ENCODE results near the gene FAM131A. TPM values are rescaled to one million over a fixed set of nuclear protein-coding genes. Genes with fewer than 3 reads are reported as not detected.

FAM131A gene
- total RNA-seq, 1 donor from 2014 or later = 43.3 TPM

GRCh38 chr3:184352897-184353545, 15.6 kb downstream of the FAM131A start:
- intact Hi-C loops (cut with DNase I) = no loop called here
- no peak for DNase-seq (ENCODE audit: low spot score)

GRCh38 chr3:184353546-184353941, 16.1 kb downstream of the FAM131A start:
- intact Hi-C loops (cut with DNase I) = no loop called here
- no peak for DNase-seq (ENCODE audit: low spot score)

- intact Hi-C loops (cut with DNase I) = no loop called here
- no peak for DNase-seq (ENCODE audit: low spot score)
Measured at GRCh38 chr3:184354121-184354728, 16.8 kb downstream of the FAM131A start.

- no peak for DNase-seq (ENCODE audit: low spot score)
- intact Hi-C loops (cut with DNase I) = no loop called here
Measured at GRCh38 chr3:184354754-184355153, 17.4 kb downstream of the FAM131A start.

- intact Hi-C loops (cut with DNase I) = no loop called here
- no peak for DNase-seq (ENCODE audit: low spot score)
Measured at GRCh38 chr3:184355261-184356040, 18.1 kb downstream of the FAM131A start.

GRCh38 chr3:184357248-184358123, 20.1 kb downstream of the FAM131A start:
- no peak for DNase-seq (ENCODE audit: low spot score)
- intact Hi-C loops (cut with DNase I) = no loop called here

GRCh38 chr3:184358124-184358767, 20.8 kb downstream of the FAM131A start:
- intact Hi-C loops (cut with DNase I) = no loop called here
- no peak for DNase-seq (ENCODE audit: low spot score)

GRCh38 chr3:184358921-184359350, 21.5 kb downstream of the FAM131A start:
- DNase-seq (ENCODE audit: low spot score) = no peak
- intact Hi-C loops (cut with DNase I) = no loop called here

- intact Hi-C loops (cut with DNase I) = loop anchor here (5.0 kb wide), 1 partner anchor 358 kb away; no protein-coding TSS in a partner anchor
- DNase-seq (ENCODE audit: low spot score) = no peak
Measured at GRCh38 chr3:184359610-184360009, 22.2 kb downstream of the FAM131A start.

GRCh38 chr3:184360070-184360928, 22.9 kb downstream of the FAM131A start:
- DNase-seq (ENCODE audit: low spot score) = no peak
- intact Hi-C loops (cut with DNase I) = loop anchor here (5.0 kb wide), 1 partner anchor 357 kb away; no protein-coding TSS in a partner anchor

GRCh38 chr3:184360929-184361531, 23.6 kb downstream of the FAM131A start:
- DNase-seq (ENCODE audit: low spot score) = no peak
- intact Hi-C loops (cut with DNase I) = loop anchor here (5.0 kb wide), 1 partner anchor 356 kb away; no protein-coding TSS in a partner anchor

GRCh38 chr3:184361532-184361931, 24.1 kb downstream of the FAM131A start, which contains the start of the genes CLCN2 and POLR2H:
Gene CLCN2 (minus strand): TSS chr3:184361605. CDS start chr3:184361479, 126 bp downstream.
Gene POLR2H (plus strand): TSS chr3:184361710. CDS start chr3:184363493, 1,783 bp downstream.
- DNase-seq (ENCODE audit: low spot score) = no peak
- intact Hi-C loops (cut with DNase I) = loop anchor here (5.0 kb wide), 1 partner anchor 356 kb away; no protein-coding TSS in a partner anchor

GRCh38 chr3:184361932-184362667, 24.7 kb downstream of the FAM131A start:
- intact Hi-C loops (cut with DNase I) = loop anchor here (2.0 to 5.0 kb wide), 3 partner anchors 25 to 355 kb away; partner anchors contain the start of genes EIF4G1 and FAM131A
- DNase-seq (ENCODE audit: low spot score) = no peak

GRCh38 chr3:184362668-184363546, 25.5 kb downstream of the FAM131A start:
- peak; percentile 97 for DNase-seq (ENCODE audit: low spot score)
- intact Hi-C loops (cut with DNase I) = loop anchor here (2.0 to 5.0 kb wide), 3 partner anchors 26 to 354 kb away; partner anchors contain the start of genes EIF4G1 and FAM131A

- intact Hi-C loops (cut with DNase I) = no loop called here
Measured at GRCh38 chr3:184366619-184367289, 29.4 kb downstream of the FAM131A start.

More at GRCh38 chr3:184366619-184367289, 29.4 kb downstream of the FAM131A start:
- DNase-seq (ENCODE audit: low spot score) = no peak
